HEK293 (cell line): ENCODE results near the gene WWOX.

Source experiments
- CTCF ChIA-PET: fragments of 350-600 bp; formaldehyde crosslinking; extraction: SDS; loops from one replicate; lab custom pipeline; 2021; ENCODE audit warnings: antibody characterized with exemption; lab: Yijun Ruan, JAX
- POLR2A ChIA-PET: fragments of 300-600 bp; formaldehyde crosslinking; extraction: SDS; loops from one replicate; lab custom pipeline; 2020; ENCODE audit warnings: antibody characterized with exemption, inconsistent platforms; lab: Yijun Ruan, JAX
- H3K27ac ChIP-seq: fragments of 200-500 bp; sonication (Bioruptor generic); 2 replicates; pipeline ENCODE4 v1.5.1; 2014; ENCODE audit warnings: low read depth, low read length, control low read depth, inconsistent platforms; ENCODE audit errors: extremely low read depth
- H3K36me3 ChIP-seq, 2 experiments: fragments of 200-500 bp in 1 of 2; sonication (Bioruptor generic) in 1 of 2; 1 replicate in 1 of 2; 2 replicates in 1 of 2; pipeline ENCODE4 v1.5.1; 2014 to 2017; ENCODE audit warnings: inconsistent platforms in 2 of 2, low read length in 2 of 2; ENCODE audit not compliant: control insufficient read depth in 2 of 2, insufficient read depth in 1 of 2
- H3K4me1 ChIP-seq: fragments of 200-500 bp; sonication (Bioruptor generic); 2 replicates; pipeline ENCODE4 v1.5.1; 2014; ENCODE audit warnings: mild to moderate bottlenecking, low read length, inconsistent platforms; ENCODE audit not compliant: control insufficient read depth, insufficient read depth
- H3K4me3 ChIP-seq: 2 replicates; pipeline ENCODE4 v1.5.1; 2011; ENCODE audit warnings: low read depth, mild to moderate bottlenecking, control low read depth, low read length, moderate library complexity
- H3K9me3 ChIP-seq: fragments of 200-500 bp; sonication (Bioruptor generic); 2 replicates; pipeline ENCODE4 v1.5.1; 2014; ENCODE audit warnings: low read depth, low read length, inconsistent platforms; ENCODE audit not compliant: control insufficient read depth, insufficient read depth
- FEZF1 ChIP-seq: fragments of 450-650 bp; formaldehyde crosslinking; IDR thresholded peaks from 2 replicates; pipeline ENCODE4 v1.5.1; 2016; ENCODE audit warnings: missing biosample characterization, missing genetic modification characterization
- GLI4 ChIP-seq: fragments of 450-650 bp; formaldehyde crosslinking; IDR thresholded peaks from 2 replicates; pipeline ENCODE4 v1.5.1; 2016; ENCODE audit warnings: missing biosample characterization, missing genetic modification characterization
- GLIS1 ChIP-seq: fragments of 450-650 bp; formaldehyde crosslinking; IDR thresholded peaks from 2 replicates; pipeline ENCODE4 v1.5.1; 2016; ENCODE audit warnings: missing biosample characterization, missing genetic modification characterization
- KLF16 ChIP-seq: fragments of 450-650 bp; formaldehyde crosslinking; IDR thresholded peaks from 2 replicates; pipeline ENCODE4 v1.5.1; 2017; ENCODE audit warnings: missing biosample characterization, missing genetic modification characterization
- SALL2 ChIP-seq: fragments of 450-650 bp; formaldehyde crosslinking; IDR thresholded peaks from 2 replicates; pipeline ENCODE4 v1.5.0; 2017; ENCODE audit warnings: missing biosample characterization, mild to moderate bottlenecking, missing genetic modification characterization, borderline replicate concordance
- ZBTB48 ChIP-seq: fragments of 450-650 bp; formaldehyde crosslinking; IDR thresholded peaks from 2 replicates; pipeline ENCODE4 v1.5.1; 2016; ENCODE audit warnings: missing biosample characterization, missing genetic modification characterization
- ZNF112 ChIP-seq: fragments of 450-650 bp; formaldehyde crosslinking; IDR thresholded peaks from 2 replicates; pipeline ENCODE4 v1.5.0; 2017; ENCODE audit warnings: missing biosample characterization, missing genetic modification characterization
- ZNF121 ChIP-seq: fragments of 450-650 bp; formaldehyde crosslinking; IDR thresholded peaks from 2 replicates; pipeline ENCODE4 v1.5.1; 2016; ENCODE audit warnings: missing biosample characterization, missing genetic modification characterization
- ZNF157 ChIP-seq: fragments of 450-650 bp; formaldehyde crosslinking; IDR thresholded peaks from 2 replicates; pipeline ENCODE4 v1.5.1; 2016; ENCODE audit warnings: missing biosample characterization, missing genetic modification characterization
- ZNF19 ChIP-seq: fragments of 450-650 bp; formaldehyde crosslinking; IDR thresholded peaks from 2 replicates; pipeline ENCODE4; 2016; ENCODE audit warnings: missing biosample characterization, missing genetic modification characterization, low read depth
- ZNF266 ChIP-seq: fragments of 450-650 bp; formaldehyde crosslinking; IDR thresholded peaks from 2 replicates; pipeline ENCODE4 v1.5.1; 2016; ENCODE audit warnings: missing biosample characterization, missing genetic modification characterization, low read depth
- ZNF354C ChIP-seq: fragments of 450-650 bp; formaldehyde crosslinking; IDR thresholded peaks from 2 replicates; pipeline ENCODE4 v1.5.1; 2016; ENCODE audit warnings: missing biosample characterization, missing genetic modification characterization, low read depth, borderline replicate concordance
- ZNF529 ChIP-seq: fragments of 450-650 bp; formaldehyde crosslinking; IDR thresholded peaks from 2 replicates; pipeline ENCODE4 v1.5.1; 2017; ENCODE audit warnings: missing genetic modification characterization, missing biosample characterization; ENCODE audit not compliant: insufficient replicate concordance
- ZNF571 ChIP-seq: fragments of 450-650 bp; formaldehyde crosslinking; IDR thresholded peaks from 2 replicates; pipeline ENCODE4 v1.5.0; 2017; ENCODE audit warnings: missing biosample characterization, missing genetic modification characterization
- ZNF580 ChIP-seq: fragments of 450-650 bp; formaldehyde crosslinking; IDR thresholded peaks from 2 replicates; pipeline ENCODE4 v1.5.1; 2016; ENCODE audit warnings: missing biosample characterization, missing genetic modification characterization
- ZNF623 ChIP-seq: fragments of 450-650 bp; formaldehyde crosslinking; IDR thresholded peaks from 2 replicates; pipeline ENCODE4 v1.5.1; 2016; ENCODE audit warnings: missing biosample characterization, missing genetic modification characterization
- ZNF624 ChIP-seq: fragments of 450-650 bp; formaldehyde crosslinking; IDR thresholded peaks from 2 replicates; pipeline ENCODE4 v1.5.1; 2017; ENCODE audit warnings: missing biosample characterization, missing genetic modification characterization
- ZNF639 ChIP-seq: fragments of 450-650 bp; formaldehyde crosslinking; IDR thresholded peaks from 2 replicates; pipeline ENCODE4 v1.5.1; 2016; ENCODE audit warnings: missing biosample characterization, missing genetic modification characterization
- ZNF707 ChIP-seq: fragments of 450-650 bp; formaldehyde crosslinking; IDR thresholded peaks from 2 replicates; pipeline ENCODE4 v1.5.1; 2016; ENCODE audit warnings: missing biosample characterization, missing genetic modification characterization
- ZNF843 ChIP-seq: fragments of 450-650 bp; formaldehyde crosslinking; IDR thresholded peaks from 2 replicates; pipeline ENCODE4 v1.5.1; 2016; ENCODE audit warnings: missing biosample characterization, missing genetic modification characterization
- TF ChIP-seq, protein P1 (sequence below): fragments of 450-650 bp; formaldehyde crosslinking; IDR thresholded peaks from 2 replicates; pipeline ENCODE4 v1.5.1; 2016; ENCODE audit warnings: missing biosample characterization, missing genetic modification characterization, borderline replicate concordance
- TF ChIP-seq, protein P2 (sequence below): fragments of 450-650 bp; formaldehyde crosslinking; IDR thresholded peaks from 2 replicates; pipeline ENCODE4 v1.5.1; 2017; ENCODE audit warnings: missing biosample characterization, mild to moderate bottlenecking, missing genetic modification characterization, moderate library complexity

WWOX gene

DNA sequence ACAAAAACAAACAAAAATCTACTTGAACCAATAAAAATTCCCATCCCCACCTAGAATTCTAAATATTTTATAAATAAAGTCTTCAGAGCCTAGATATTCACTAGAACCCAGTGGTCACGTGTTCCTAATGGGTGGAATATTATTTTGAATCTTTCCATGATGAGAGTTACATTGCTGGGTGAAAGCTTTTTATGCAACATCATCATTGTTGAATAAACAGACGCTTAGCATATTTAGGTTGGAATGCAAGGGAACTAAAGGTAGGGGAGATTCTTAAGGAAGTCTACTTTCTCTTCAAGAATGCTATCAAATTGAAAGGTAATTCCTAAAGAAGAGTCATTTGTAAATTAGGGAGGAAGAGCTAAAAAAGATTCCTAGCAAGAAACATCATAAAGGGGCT, 723.1 kb downstream of the WWOX start (continued):
- TF ChIP-seq, protein P1, sequence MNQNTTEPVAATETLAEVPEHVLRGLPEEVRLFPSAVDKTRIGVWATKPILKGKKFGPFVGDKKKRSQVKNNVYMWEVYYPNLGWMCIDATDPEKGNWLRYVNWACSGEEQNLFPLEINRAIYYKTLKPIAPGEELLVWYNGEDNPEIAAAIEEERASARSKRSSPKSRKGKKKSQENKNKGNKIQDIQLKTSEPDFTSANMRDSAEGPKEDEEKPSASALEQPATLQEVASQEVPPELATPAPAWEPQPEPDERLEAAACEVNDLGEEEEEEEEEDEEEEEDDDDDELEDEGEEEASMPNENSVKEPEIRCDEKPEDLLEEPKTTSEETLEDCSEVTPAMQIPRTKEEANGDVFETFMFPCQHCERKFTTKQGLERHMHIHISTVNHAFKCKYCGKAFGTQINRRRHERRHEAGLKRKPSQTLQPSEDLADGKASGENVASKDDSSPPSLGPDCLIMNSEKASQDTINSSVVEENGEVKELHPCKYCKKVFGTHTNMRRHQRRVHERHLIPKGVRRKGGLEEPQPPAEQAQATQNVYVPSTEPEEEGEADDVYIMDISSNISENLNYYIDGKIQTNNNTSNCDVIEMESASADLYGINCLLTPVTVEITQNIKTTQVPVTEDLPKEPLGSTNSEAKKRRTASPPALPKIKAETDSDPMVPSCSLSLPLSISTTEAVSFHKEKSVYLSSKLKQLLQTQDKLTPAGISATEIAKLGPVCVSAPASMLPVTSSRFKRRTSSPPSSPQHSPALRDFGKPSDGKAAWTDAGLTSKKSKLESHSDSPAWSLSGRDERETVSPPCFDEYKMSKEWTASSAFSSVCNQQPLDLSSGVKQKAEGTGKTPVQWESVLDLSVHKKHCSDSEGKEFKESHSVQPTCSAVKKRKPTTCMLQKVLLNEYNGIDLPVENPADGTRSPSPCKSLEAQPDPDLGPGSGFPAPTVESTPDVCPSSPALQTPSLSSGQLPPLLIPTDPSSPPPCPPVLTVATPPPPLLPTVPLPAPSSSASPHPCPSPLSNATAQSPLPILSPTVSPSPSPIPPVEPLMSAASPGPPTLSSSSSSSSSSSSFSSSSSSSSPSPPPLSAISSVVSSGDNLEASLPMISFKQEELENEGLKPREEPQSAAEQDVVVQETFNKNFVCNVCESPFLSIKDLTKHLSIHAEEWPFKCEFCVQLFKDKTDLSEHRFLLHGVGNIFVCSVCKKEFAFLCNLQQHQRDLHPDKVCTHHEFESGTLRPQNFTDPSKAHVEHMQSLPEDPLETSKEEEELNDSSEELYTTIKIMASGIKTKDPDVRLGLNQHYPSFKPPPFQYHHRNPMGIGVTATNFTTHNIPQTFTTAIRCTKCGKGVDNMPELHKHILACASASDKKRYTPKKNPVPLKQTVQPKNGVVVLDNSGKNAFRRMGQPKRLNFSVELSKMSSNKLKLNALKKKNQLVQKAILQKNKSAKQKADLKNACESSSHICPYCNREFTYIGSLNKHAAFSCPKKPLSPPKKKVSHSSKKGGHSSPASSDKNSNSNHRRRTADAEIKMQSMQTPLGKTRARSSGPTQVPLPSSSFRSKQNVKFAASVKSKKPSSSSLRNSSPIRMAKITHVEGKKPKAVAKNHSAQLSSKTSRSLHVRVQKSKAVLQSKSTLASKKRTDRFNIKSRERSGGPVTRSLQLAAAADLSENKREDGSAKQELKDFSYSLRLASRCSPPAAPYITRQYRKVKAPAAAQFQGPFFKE: no peak
- TF ChIP-seq ZNF529 (tag by site-specific recombination): no peak
- TF ChIP-seq ZNF121 (tag by site-specific recombination): no peak
- no peak for TF ChIP-seq FEZF1
- no peak for TF ChIP-seq SALL2 (tag by site-specific recombination)
- no peak for TF ChIP-seq ZNF624

DNA sequence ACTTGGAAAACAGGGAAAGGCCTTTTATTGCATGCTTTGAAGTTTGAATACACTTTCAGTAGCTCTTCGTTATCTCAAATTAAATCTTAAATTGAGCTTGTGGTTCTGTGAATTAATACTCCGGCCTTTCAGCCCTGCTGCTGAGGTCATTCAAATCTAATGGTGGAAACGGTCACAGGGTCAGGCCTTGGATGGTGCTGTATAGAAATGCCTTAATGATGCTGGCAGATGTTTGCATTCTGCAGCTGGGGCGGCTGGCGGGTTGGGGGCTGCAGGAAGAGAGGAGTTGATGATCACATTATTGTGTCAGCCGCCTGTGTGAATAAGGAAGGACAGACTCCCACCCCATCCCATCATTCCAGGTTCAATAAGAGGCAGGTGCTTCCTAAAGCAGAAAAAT, 723.6 kb downstream of the WWOX start:
- Histone ChIP-seq H3K36me3 (no peaks in the 10 kb centered on the region), H3K4me1 (no peaks in the 10 kb centered on the region), H3K9me3 (no peaks in the 10 kb centered on the region), H3K4me3 (no peak overlapping the region)
- TF ChIP-seq ZNF354C (tag by site-specific recombination) (no peak), ZNF843 (tag by site-specific recombination) (no peak), GLI4 (tag by site-specific recombination) (no peak), ZNF19 (tag by site-specific recombination) (no peak), KLF16 (no peak), ZNF580 (tag by site-specific recombination) (no peak), ZNF157 (no peak), ZNF571 (no peak), ZNF112 (tag by site-specific recombination) (no peak), ZNF623 (tag by site-specific recombination) (no peak), ZNF266 (tag by site-specific recombination) (no peak), ZNF707 (no peak), ZNF639 (tag by site-specific recombination) (no peak), ZBTB48 (no peak), GLIS1 (tag by site-specific recombination) (no peak)
- TF ChIP-seq, protein P2, sequence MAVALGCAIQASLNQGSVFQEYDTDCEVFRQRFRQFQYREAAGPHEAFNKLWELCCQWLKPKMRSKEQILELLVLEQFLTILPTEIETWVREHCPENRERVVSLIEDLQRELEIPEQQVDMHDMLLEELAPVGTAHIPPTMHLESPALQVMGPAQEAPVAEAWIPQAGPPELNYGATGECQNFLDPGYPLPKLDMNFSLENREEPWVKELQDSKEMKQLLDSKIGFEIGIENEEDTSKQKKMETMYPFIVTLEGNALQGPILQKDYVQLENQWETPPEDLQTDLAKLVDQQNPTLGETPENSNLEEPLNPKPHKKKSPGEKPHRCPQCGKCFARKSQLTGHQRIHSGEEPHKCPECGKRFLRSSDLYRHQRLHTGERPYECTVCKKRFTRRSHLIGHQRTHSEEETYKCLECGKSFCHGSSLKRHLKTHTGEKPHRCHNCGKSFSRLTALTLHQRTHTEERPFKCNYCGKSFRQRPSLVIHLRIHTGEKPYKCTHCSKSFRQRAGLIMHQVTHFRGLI: no peak
- TF ChIP-seq, all 188 proteins: peak for 0
- CTCF ChIA-PET: no interaction called here
- POLR2A ChIA-PET: no interaction called here
- H3K27ac ChIP-seq: no peak overlapping the region
